Body of pancreas (tissue), 4 donors: ENCODE data around the gene CTNNA2. TPM values are rescaled to one million over a fixed set of nuclear protein-coding genes. Genes with fewer than 3 reads are reported as not detected.

Experiments
- ATAC-seq: fragments of 150-250 bp; one replicate; pipeline ENCODE4 v1.9.1; 2016
- DNase-seq, 4 donors: peaks; one replicate each; pipeline ENCODE4 v3.0.0-alpha.2; 2019
- H3K27ac ChIP-seq, 4 donors: fragments of 200-600 bp; sonication (generic); 1 replicate in 3 of 4; 2 replicates in 1 of 4; pipeline versions ENCODE4 v1.5.1 to v1.6.1; 2016 to 2019; ENCODE audit warnings: mild to moderate bottlenecking in 1 of 4, mixed read lengths in 1 of 4, moderate library complexity in 1 of 4
- H3K27me3 ChIP-seq, 2 donors: fragments of 200-600 bp; sonication (generic); one replicate each; pipeline ENCODE4 v1.6.0; 2016; ENCODE audit warnings: mild to moderate bottlenecking in 1 of 2
- H3K36me3 ChIP-seq, 2 donors: fragments of 200-600 bp; sonication (generic); replicated peaks in 1 of 2; 2 replicates each; pipeline ENCODE4 v1.5.1; 2016; ENCODE audit warnings: low read depth in 2 of 2; ENCODE audit not compliant: insufficient read depth in 1 of 2
- H3K4me1 ChIP-seq: fragments of 200-600 bp; sonication (generic); one replicate; pipeline ENCODE4 v1.6.0; 2016
- H3K4me3 ChIP-seq, 2 donors: fragments of 200-600 bp; sonication (generic); 1 replicate in 1 of 2; 2 replicates in 1 of 2; pipeline ENCODE4 v1.5.1; 2016 to 2019
- H3K9me3 ChIP-seq, 3 donors: fragments of 200-600 bp; sonication (generic); 1 replicate in 2 of 3; 2 replicates in 1 of 3; pipeline ENCODE4 v1.5.1; 2016
- CTCF ChIP-seq, 7 experiments: fragments of 450-650 bp in 4 of 7; fragments of 200-600 bp in 3 of 7; sonication (generic) in 3 of 7; IDR thresholded peaks; one replicate each; pipeline ENCODE4 v1.5.1; 2016 to 2019; ENCODE audit warnings: antibody characterized with exemption in 7 of 7
- POLR2A ChIP-seq, 3 donors: fragments of 450-650 bp; IDR thresholded peaks; one replicate each; pipeline ENCODE4 v1.6.1; 2016; ENCODE audit warnings: antibody characterized with exemption in 3 of 3, mild to moderate bottlenecking in 2 of 3
- WGBS, 2 donors: methylation state at CpG; one replicate each; pipeline ENCODE4 v1.1.5; 2017; 5-methylcytosine and 5-hydroxymethylcytosine counted together
- intact Hi-C: fragments of 100-400 bp; cut with DNase I; formaldehyde crosslinking; loops from one replicate; pipeline ENCODE4 v1.15.1; 2023
- microRNA-seq, 2 donors: library from miRNA; unstranded; fragments of <30 nt; microRNA quantifications; one replicate each; pipeline ENCODE4, GENCODE V29; 2016; ENCODE audit warnings: borderline number of aligned reads in 2 of 2, borderline replicate concordance in 2 of 2
- small RNA-seq: library from RNA; depleted of rRNA; stranded (forward); fragments of <200 nt; gene quantifications from one replicate; pipeline ENCODE3, GENCODE V24; 2016
- total RNA-seq, 2 donors: library from RNA; depleted of rRNA; stranded (reverse); fragments of >200 nt; gene quantifications; one replicate each; pipeline ENCODE4 v1.1.0, GENCODE V29; 2016

Gene CTNNA2
- total RNA-seq, 2 donors from 2014 or later, result 0.52 to 29.3 TPM

- H3K4me1 ChIP-seq, result no peaks in the 10 kb centered on the region
- intact Hi-C loops, result no loop called here
- H3K27ac ChIP-seq, result no peak overlapping the region
- TF ChIP-seq POLR2A (IDR thresholded peaks at IDR 0.05) (no peak), CTCF (IDR thresholded peaks at IDR 0.05) (no peak)
- DNase-seq (no peak), ATAC-seq (no peak)
- H3K27me3 ChIP-seq, result no peaks in the 10 kb centered on the region
- H3K36me3 ChIP-seq, result no peaks in the 10 kb centered on the region
- no peak overlapping the region for H3K4me3 ChIP-seq
- H3K9me3 ChIP-seq, result no peaks in the 10 kb centered on the region
Measured at GRCh38 chr2:80687524-80687923, 1174.7 kb downstream of the CTNNA2 start.

- Histone ChIP-seq H3K4me3 (no peak overlapping the region), H3K9me3 (no peaks in the 10 kb centered on the region), H3K4me1 (no peaks in the 10 kb centered on the region), H3K27me3 (no peaks in the 10 kb centered on the region), H3K27ac (no peak overlapping the region), H3K36me3 (no peaks in the 10 kb centered on the region)
- WGBS, 2 donors, result 41 to 44% methylated on average over 1 of the region's 1 CpG
- intact Hi-C loops, result no loop called here
- no peak for DNase-seq
- TF ChIP-seq CTCF (IDR thresholded peaks at IDR 0.05), result no peak
- no peak for TF ChIP-seq POLR2A (IDR thresholded peaks at IDR 0.05)
- no peak for ATAC-seq
Measured at GRCh38 chr2:80689106-80689505, 1176.3 kb downstream of the CTNNA2 start.

Small RNA genes lying within 50 kb of the gene (microRNA-seq; reads per million reads assigned to microRNA genes)
- 0 reads per million in 2 donors for gene MIR4264
- 0 reads per million in 2 donors for gene MIR8080

Small RNA genes lying within 50 kb of the gene (small RNA-seq; reads per million reads assigned to genes)
- gene MIR4264 (not detected), gene MIR8080 (not detected), gene RNU6-561P (not detected)
